Measurements from ENCODE around the gene RARS2.

The RARS2 gene

GRCh38 chr6:87538510-87539260, 51.1 kb downstream of the RARS2 start (continued):
- TF ChIP-seq ZNF518A (tag by site-specific recombination; conservative IDR thresholded peaks at IDR 0.05; ENCODE audit: low read depth) (peak; percentile 74), ZNF785 (tag by site-specific recombination; IDR thresholded peaks at IDR 0.05) (no peak), MZF1 (tag by site-specific recombination; IDR thresholded peaks at IDR 0.05; ENCODE audit: borderline replicate concordance) (no peak), ZXDB (tag by site-specific recombination; IDR thresholded peaks at IDR 0.05) (peak; percentile 44; the same call in 1 of the 2 replicates), ZNF121 (tag by site-specific recombination; IDR thresholded peaks at IDR 0.05) (peak; percentile 77), ZNF324 (tag by site-specific recombination; IDR thresholded peaks at IDR 0.05) (no peak), ZNF530 (tag by site-specific recombination; IDR thresholded peaks at IDR 0.05; ENCODE audit: low read depth) (no peak), ZNF221 (tag by site-specific recombination; IDR thresholded peaks at IDR 0.05; ENCODE audit: borderline replicate concordance) (no peak), CTCF (tag by site-specific recombination; IDR thresholded peaks at IDR 0.05) (no peak), ZNF600 (tag by site-specific recombination; IDR thresholded peaks at IDR 0.05) (no peak), ZNF555 (tag by site-specific recombination; conservative IDR thresholded peaks at IDR 0.05) (peak; percentile 49), MYNN (tag by site-specific recombination; IDR thresholded peaks at IDR 0.05; ENCODE audit: borderline replicate concordance) (no peak), ZNF768 (tag by site-specific recombination; IDR thresholded peaks at IDR 0.05) (no peak), ZNF248 (tag by site-specific recombination; IDR thresholded peaks at IDR 0.05) (no peak)

GRCh38 chr6:87534377-87535047, 55.3 kb downstream of the RARS2 start:
- Histone ChIP-seq H3K4me3 (ENCODE audit: low read depth, low read length) (no peak overlapping the region), H3K36me3 (ENCODE audit: control insufficient read depth in 2 of 2, insufficient read depth in 1 of 2, low read length in 2 of 2) (peaks cover 5 to 39% of the 10 kb centered on the region in 2 experiments; a peak in 2 of 3 replicates), H3K4me1 (ENCODE audit: control insufficient read depth, insufficient read depth, low read length) (no peaks in the 10 kb centered on the region), H3K27ac (ENCODE audit: extremely low read depth, low read depth, low read length) (no peak overlapping the region), H3K9me3 (ENCODE audit: control insufficient read depth, insufficient read depth, low read depth, low read length) (no peaks in the 10 kb centered on the region)
- ChIA-PET POLR2A (no interaction called here), CTCF (no interaction called here)
- TF ChIP-seq ELK4 (IDR thresholded peaks at IDR 0.05; ENCODE audit: borderline replicate concordance, low read depth, low read length) = no peak
- no peak for TF ChIP-seq ZFP3 (tag by site-specific recombination; IDR thresholded peaks at IDR 0.05; ENCODE audit: low read depth)
- TF ChIP-seq ZNF350 (tag by site-specific recombination; IDR thresholded peaks at IDR 0.05) = no peak
- no peak for TF ChIP-seq ZNF202 (tag by site-specific recombination; IDR thresholded peaks at IDR 0.05; ENCODE audit: borderline replicate concordance)
- TF ChIP-seq ZNF19 (tag by site-specific recombination; IDR thresholded peaks at IDR 0.05; ENCODE audit: low read depth) = no peak
- TF ChIP-seq ZNF449 (tag by site-specific recombination; IDR thresholded peaks at IDR 0.05) = no peak
- no peak for TF ChIP-seq ZFP41 (tag by site-specific recombination; IDR thresholded peaks at IDR 0.05; ENCODE audit: borderline replicate concordance)
- no peak for TF ChIP-seq KLF17 (tag by site-specific recombination; IDR thresholded peaks at IDR 0.05)
- no peak for TF ChIP-seq ZNF600 (tag by site-specific recombination; IDR thresholded peaks at IDR 0.05)
- TF ChIP-seq INSM2 (tag by site-specific recombination; IDR thresholded peaks at IDR 0.05) = no peak
- TF ChIP-seq ZNF121 (tag by site-specific recombination; IDR thresholded peaks at IDR 0.05) = no peak
